GM18505 (cell line): ENCODE results near the gene PDIA2.

Source experiments
- ATAC-seq: cut with Tn5 transposase; IDR thresholded peaks from one replicate; pipeline ENCODE4 v1.9.1; 2021; ENCODE audit not compliant: unreplicated experiment
- POLR2A ChIP-seq: IDR thresholded peaks from 4 replicates; pipeline ENCODE4 v1.6.1; 2011; ENCODE audit warnings: borderline replicate concordance; ENCODE audit not compliant: insufficient read depth, insufficient read length; ENCODE audit errors: extremely low read depth

PDIA2 gene

DNA sequence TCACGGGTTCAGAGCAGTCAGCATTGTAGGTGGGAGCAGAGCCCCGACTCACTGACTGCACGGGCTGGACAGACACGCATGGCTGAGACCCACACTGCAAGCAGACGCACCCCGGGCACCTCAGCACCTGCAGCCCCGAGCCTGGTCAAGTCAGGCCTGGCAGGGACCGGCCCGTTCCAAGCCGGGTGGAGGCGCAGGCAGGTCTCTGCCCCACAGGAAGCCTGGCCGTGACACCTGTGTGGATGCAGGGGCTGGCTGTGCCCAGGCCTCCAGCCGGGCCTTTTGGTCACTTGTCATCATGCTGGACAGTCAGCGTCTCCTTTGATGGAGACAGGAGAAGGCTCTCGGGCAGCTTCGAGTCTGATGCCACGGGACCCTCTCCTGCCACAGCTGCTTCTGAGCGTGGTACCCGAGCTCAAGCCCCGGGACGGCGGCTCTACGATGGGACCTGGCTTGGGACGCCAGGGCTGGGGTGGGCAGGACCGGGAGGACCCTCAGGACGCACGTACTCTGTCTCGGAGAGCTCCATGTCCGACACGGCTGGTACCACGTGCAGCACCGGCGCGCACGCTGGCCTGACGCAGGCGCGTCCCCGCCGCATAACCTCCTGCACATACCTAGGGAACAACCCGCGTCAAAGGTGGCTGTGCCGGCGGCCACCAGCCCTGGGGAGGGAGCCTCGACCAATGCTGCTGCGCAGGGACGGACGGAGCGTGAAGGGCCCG is 7.9 kb downstream of the PDIA2 start:
- ATAC-seq = no peak
- no peak for TF ChIP-seq POLR2A

DNA sequence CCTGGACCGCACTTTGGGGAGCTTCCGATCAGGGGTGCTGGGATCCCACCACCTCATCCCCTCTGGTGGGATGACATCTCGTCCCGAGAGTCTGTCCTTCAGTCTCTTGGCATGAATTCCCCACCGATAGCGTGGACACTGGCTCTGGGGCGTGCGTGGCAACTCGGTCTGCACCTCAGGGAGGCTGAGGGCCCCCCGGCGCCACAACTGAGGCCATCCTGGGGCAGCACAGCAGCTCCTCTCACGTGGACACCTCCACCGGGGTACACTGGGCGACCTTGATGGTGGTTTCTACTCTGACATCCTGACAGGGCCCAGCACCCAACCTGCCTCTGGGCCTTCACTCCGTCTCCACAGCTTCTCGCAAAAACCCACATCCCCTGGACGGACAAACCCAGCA is 8.6 kb downstream of the PDIA2 start:
- no peak for TF ChIP-seq POLR2A
- ATAC-seq = no peak

DNA sequence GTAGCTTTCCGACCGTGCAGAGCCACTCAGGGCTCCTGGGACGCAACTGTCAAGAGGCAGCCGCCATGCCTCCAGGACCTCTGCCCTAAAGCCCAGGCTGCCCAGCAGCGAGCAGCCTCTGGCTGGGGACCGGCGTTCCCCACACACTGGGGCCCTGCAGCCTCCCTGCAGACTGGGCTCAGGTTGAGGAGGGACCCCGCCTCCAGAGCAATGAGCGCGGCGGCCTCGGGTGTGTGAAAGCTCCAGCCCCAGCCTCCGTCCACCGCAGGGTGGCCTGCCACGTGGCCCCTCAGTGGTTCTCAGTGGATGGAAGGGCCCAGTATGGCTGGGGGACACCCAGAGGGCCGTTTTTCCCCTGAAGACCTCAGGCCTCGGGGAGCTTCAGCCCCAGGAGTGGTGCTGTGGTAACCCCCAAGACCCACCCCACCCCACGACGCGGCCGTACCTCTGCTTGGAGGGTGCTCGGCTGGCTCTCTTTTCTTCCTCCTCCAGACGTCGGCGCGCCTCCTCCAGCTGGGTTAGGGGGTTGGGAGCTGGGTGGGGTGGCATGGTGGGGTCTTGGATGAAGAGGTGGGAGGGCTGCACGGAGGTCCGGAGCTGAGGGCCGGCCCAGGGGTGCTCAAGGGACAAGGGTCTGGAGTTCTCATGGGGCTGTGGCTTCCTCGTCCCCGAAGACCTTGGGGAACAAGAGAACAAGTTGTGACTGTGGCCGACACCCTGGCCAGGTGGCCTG is 10.2 kb downstream of the PDIA2 start:
- no peak for ATAC-seq

DNA sequence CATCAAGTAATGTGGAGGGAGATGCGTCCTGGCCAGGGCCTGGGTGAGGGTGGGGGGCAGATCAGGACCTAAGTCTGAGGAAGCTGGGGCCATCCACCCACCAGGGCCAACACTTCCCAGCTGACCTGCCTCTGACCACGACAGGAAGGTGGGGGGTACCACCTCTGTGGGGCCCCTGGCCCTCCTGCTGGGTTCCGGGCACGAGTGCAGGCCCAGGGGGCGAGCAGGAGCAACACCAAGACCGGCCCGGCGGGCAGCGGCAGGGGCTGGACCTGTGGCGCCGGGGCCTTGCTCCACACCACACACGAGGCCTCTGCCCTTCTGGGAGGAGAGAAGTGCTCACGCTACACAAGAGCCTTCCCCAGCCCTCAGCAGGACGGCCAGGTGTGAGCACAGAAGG is 13.3 kb downstream of the PDIA2 start:
- ATAC-seq = no peak
- TF ChIP-seq POLR2A = no peak

More for the DNA sequence above, 10.2 kb downstream of the PDIA2 start:
- no peak for TF ChIP-seq POLR2A

DNA sequence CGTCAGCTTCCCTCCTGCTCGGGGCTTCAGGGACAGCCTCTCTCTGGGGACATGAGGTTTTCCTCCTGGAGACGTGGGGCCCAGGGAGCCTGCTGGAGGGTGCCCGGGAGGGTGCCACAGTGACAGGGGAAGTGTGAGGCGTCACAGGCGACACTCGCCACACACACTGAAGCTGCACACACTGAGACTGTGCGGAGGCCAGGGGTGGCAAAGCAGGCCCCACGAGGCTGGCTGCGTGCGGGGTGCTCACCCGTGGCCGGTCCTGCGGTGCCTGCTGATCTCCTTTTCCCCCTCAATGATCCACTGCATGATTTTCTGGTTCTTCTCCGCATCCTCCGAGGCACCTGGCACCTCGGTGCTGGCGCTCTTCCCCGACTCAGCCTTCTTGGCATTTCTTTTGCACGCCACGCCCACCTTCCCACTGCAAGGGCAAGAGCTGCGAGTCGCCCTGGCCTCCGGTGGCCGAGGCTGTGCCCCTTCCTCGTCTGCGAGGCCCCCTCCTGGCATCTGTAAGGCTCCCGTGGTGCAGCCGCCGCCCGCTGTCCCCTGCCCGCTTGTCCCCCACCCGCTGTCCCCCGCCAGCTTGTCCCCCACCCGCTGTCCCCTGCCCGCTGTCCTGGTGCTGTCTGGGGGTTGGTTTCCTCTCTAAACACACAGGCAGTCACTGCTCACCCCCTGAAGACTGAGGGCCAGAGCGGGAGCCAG is 14.0 kb downstream of the PDIA2 start:
- ATAC-seq = no peak
- TF ChIP-seq POLR2A = no peak

DNA sequence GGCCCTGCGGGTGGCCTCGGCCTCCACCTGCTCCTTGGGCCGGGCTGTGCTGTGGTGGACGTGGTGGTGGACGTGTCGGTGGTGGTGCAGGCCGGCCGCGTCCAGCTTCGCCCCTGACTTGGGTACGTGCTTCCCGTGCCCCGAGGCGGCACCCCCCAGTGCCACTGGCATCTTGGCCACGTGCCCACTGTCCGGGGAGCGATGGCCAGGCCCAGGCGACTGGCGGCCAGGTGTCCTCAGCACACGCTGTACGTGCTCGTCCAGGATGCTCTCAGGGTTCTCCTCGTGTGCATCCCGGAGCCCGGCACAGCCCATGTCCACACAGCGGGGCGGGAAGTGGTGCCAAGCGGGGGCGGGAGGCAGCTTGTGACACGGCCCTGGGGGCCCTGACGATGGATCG is 14.9 kb downstream of the PDIA2 start:
- no peak for TF ChIP-seq POLR2A
- no peak for ATAC-seq

DNA sequence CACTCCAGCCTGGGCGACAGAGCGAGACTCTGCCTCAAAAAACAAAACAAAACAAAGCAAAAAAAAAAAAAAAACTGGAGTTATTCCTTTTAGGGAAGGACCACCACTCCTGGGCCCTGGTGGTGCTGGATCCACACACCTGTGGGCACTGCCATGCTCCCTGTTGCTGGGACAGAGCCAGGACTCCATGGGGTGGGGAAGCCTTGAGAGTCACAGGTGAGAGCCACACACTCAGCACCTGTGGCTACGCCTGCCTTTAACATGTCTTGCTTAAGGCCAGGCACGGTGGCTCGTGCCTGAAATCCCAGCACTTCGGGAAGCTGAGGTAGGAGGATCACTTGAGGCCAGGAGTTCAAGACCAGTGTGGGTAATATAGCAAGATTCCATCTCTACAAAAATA is 18.3 kb downstream of the PDIA2 start:
- ATAC-seq = no peak
- no peak for TF ChIP-seq POLR2A

DNA sequence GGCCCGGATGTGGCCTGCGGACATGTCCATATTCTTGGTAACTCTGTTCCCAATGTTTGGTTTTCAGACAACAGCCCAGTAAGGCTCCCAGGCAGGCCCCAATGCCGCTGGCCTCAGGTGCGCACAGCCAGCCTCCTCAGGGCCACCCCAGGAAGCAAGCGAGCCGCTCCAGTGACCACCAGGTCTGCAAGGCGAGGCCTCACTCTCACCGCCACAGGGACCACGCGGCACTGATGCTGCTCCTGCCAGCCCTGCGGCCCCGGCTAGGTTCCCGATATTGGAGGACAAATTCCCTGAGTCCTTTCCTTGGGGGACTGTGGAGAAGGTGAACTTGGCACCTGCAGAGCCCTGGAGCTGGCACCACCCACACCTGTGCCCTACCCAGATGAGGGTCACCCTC is 19.0 kb downstream of the PDIA2 start:
- TF ChIP-seq POLR2A = no peak
- no peak for ATAC-seq

DNA sequence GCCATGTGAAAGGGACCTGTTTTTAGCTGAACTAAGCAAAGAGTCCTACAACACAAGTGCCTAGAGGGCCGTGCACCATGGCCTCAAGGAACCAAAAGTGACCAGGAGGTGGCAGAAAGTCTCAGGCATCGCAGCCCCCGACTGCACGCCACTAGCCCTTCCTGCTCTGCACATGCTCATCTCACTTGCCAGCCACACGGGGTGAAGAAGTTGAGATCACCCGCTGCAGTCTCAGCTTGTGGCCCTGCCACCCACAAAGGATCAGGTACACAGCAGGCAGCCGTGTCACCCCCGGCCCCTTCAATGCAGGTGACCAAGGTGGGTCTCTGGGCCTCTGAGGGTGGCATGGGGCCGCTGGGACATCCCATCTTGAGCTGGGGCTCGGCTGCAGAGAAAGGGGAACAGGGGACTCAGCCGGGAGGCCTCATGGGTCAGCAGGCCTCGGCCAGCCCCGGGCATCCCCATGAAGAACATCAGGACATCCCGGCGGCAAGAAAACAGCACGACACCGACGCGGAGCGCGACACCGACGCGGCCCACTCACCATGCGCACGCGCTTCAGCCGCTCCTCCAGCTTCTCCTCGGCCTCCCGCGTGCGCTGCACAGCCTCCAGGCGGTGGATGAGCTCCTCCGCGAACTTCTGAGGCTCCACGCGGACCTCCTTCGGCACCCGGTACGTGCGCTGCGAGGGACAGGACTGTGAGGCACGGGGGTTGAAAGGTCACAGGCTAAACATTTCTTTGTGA is 21.0 kb downstream of the PDIA2 start:
- no peak for TF ChIP-seq POLR2A
- no peak for ATAC-seq

DNA sequence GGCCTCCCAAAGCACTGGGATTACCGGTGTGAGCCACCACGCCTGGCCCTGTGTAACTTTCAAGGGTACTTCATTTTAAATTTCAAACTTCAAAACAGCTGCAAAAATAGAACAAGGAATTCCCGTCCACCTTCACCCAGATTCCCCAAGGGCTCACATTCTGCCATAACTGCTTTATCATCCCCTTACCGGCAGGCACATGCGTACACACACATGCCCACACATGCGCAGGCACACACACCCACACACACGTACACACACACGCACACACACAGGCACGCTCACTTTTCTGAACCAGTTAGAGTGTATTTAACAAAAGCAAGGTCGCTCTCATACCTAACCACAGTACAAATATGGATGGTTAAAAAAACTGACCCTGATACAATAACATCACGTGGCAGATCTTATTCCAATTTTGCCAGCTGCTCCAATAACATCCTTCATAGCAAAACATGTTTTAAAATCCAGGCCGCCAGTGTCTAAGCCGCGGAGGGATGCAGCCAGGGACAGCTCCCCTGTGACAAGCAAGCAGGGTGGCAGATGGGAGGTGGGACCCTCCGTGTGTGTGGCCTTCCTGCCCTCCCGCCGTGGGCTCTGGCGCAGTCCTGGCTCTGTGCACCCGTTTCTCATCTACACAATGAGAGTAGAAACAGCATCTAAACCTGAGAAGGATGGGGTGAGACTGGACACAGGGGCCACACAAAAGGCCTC is 23.1 kb downstream of the PDIA2 start:
- no peak for ATAC-seq
- TF ChIP-seq POLR2A = no peak

DNA sequence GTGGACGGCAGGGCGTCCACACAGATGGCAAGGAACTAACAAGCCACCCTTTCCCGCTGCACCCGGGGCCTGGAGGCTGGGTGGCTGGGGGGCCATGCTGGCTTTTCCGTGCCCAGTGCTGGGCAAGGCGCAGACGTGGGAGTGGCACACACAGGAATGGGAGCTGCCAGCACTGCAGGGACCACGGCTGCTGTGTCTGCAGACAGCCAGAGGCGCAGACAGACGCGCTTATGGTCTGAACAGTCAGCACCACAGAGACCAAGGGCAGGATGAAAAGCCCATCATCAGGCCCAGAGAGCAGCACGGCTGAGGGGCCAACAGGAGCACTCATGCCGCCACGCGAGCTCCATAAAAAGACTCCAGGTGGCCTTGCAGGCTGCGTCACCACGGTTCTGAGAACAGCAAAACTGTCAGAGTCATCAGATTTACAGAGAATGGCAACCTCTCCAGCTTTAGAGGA is 24.0 kb downstream of the PDIA2 start:
- ATAC-seq = no peak
- no peak for TF ChIP-seq POLR2A

DNA sequence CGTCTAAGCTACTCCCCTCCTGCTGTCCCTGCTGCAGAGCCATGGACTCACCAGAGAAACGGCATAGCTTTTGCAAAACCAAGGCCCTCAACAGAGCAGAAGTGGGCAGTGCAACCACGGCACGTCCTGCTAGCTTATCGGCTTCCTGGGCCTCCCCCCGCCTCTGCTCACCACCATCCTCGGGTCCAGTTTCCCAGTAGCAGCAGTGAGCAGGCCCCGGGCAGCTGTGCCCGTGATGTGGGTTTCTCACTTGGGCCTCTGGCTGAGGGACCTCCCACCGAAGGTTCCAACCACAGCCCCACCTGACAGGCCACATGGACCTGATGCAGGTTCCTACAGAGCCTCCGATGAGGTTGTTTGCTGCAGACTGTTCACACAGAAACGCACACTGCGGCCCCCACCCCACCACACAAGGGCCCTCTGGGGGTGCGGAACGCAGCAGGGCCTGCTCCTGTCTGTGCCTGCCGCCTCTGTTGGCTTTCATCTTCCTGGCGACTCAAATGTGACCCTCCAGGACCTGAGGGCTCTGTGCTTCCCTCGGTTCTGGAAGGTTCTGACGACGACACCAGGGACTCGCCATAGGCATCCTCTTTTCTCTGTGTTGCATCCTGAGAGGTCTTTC is 24.8 kb downstream of the PDIA2 start:
- no peak for TF ChIP-seq POLR2A
- no peak for ATAC-seq
